Right ventricle myocardium inferior (tissue), 1 donor: ENCODE data around the gene CACNA1F. TPM values are rescaled to one million over a fixed set of nuclear protein-coding genes. Genes with fewer than 3 reads are reported as not detected.

Experiments used
- ATAC-seq: fragments of 200-7000 bp; cut with Tn5 transposase; one replicate; pipeline ENCODE4 v1.9.1; 2020; ENCODE audit warnings: mild to moderate bottlenecking, moderate library complexity
- DNase-seq: peaks from one replicate; pipeline ENCODE4 v3.0.0; 2021; ENCODE audit errors: missing footprints
- intact Hi-C: fragments of 100-400 bp; cut with DNase I; formaldehyde crosslinking; loops from one replicate; pipeline ENCODE4 v1.11.0; 2022
- total RNA-seq: library from RNA; stranded (reverse); fragmentation: NEBNext Ultra II Directional; extraction: Animal tissue kit (Norgen Biotek cat#: 25700); gene quantifications from one replicate; pipeline ENCODE4 v1.2.1, GENCODE V29; 2021
- donor health status: DM: no; HTN: yes; CAD: no; lungs with severe emphysema.

CACNA1F gene
- total RNA-seq, 1 donor from 2014 or later, result not detected

DNA sequence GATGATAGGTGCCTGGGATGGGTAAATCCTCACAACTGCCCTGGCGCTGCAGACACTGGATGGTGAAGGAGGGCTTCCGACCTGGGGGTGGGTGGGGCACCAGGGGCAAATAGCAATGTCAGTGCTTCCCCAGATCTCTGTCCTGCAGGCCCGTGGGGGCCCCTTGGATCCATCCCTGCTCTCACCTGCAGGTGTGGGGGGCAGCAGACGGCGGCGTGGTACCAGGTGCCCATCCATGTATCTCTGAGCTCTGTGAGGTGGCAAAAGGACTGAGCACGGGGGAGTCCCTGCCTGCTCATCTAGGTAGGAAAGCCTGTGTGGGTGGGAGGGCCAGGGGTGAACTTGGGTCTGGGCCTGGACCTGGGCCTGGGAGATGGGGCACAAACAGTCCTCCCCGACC is 26.6 kb downstream of the CACNA1F start:
- no peak for ATAC-seq
- no peak for DNase-seq
- intact Hi-C loops, result no loop called here

- intact Hi-C loops, result no loop called here
- DNase-seq, result no peak
- ATAC-seq, result no peak
These were observed 27.7 kb downstream of the CACNA1F start for GRCh38 chrX:49205443-49205842.

- DNase-seq (no peak), ATAC-seq (no peak)
- intact Hi-C loops, result loop anchor here (5.0 kb wide), 1 partner anchor 63 kb away; the partner anchor contains the start of gene PPP1R3F
These were observed 28.4 kb downstream of the CACNA1F start for GRCh38 chrX:49204709-49205108.

- intact Hi-C loops, result loop anchor here (5.0 kb wide), 1 partner anchor 63 kb away; the partner anchor contains the start of gene PPP1R3F
- no peak for ATAC-seq
- DNase-seq, result no peak
These were observed 29.1 kb downstream of the CACNA1F start for GRCh38 chrX:49204017-49204416.

DNA sequence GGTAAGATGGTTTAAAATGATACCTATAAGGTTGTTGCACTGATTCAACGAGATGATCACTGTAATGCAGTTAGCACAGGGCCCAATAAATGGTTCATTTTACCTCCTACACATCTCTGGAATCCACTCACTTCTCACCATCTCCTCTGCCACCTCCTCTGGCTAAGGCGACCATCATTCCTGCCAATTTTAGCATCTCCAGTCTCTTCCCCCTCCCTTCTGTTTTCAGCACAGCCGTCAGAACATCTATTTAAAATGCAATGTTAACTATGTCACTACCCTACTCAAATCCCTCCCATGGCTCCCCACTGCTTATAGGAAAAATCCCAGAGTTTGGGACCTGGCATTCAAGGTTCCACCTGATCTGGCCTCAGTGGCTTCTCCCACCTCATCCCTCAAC is 29.6 kb downstream of the CACNA1F start:
- intact Hi-C loops, result loop anchor here (5.0 kb wide), 1 partner anchor 64 kb away; the partner anchor contains the start of gene PPP1R3F

DNA sequence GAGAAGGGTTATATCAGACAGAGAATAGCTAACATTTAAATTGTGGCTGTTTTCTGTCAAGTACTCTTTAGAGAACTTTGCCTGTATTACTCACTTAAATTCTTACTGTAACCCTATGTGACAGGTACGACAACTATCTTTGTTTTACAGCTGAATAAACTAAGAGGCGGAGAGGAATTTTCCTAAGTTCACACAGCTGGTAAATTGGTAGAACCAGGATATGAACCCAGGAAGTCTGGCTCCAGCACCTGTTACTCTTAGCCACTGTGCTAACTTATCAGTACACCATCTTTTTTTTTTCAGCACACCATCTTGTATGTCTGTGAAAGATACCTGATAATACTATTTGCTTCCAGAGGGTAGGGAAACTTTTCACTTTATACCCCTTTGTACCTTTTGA is 31.1 kb downstream of the CACNA1F start:
- no peak for ATAC-seq
- intact Hi-C loops, result loop anchor here (5.0 kb wide), 1 partner anchor 65 kb away; the partner anchor contains the start of gene PPP1R3F
- DNase-seq, result no peak

More for the DNA sequence above, 29.6 kb downstream of the CACNA1F start:
- no peak for ATAC-seq
- DNase-seq, result no peak

DNA sequence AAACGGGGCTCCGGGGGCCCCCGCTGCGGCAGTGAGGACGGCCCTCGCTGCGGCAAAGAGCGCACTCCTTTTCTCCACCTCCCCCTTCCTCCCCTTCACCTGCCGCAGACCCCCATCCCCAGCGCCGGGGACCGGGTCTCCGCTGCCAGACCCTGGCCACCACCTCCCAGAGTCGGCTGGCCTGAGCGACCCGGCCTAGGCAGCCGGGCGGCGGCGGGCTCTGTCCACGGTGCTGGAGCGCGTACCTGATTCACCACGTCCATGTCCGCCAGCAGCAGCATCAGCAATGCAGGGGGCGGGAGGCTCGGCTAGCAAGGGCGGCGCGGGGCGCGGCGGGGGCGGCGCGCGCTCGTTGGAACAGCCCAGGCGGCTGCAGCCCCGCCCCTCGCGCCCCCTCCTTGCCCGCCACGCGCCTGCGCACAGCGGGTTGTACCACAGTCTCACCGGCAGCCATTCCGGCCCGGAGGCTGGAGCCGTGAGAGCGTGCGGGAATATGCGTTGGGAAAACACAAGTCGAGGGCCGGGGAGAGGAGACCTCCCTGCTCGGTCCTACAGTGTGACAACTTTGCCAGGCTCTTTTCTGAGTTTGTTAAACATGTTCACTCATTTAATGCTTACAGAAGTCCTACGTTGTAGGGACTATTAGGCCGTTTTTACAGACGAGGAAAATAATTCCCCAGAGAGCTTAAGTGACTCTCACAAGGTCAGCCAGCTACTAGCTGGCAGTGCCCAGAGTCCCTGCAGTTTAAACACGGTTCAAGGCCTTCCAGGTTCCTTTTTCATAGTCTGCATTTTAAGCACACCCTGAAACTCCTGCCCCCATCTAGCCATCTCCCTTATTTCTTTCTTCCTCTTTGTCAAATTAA is 33.0 kb downstream of the CACNA1F start, which contains the start of gene SYP:
Gene SYP, minus strand, starts transcription at position 288 of the 866 bp plus-strand sequence. Its CDS starts 7 bp downstream, at position 281.
- ATAC-seq (peak; percentile 97), DNase-seq (peak; percentile 92)
- intact Hi-C loops, result loop anchor here (5.0 kb wide), 2 partner anchors 32 to 67 kb away; partner anchors contain the start of genes CACNA1F and PPP1R3F

- intact Hi-C loops, result loop anchor here (5.0 kb wide), 1 partner anchor 33 kb away; the partner anchor contains the start of gene CACNA1F
- ATAC-seq, result no peak
These were observed 33.9 kb downstream of the CACNA1F start for GRCh38 chrX:49199315-49199595.

GRCh38 chrX:49198540-49199314 is 34.4 kb downstream of the CACNA1F start:
- no peak for DNase-seq
- intact Hi-C loops, result loop anchor here (5.0 kb wide), 1 partner anchor 34 kb away; the partner anchor contains the start of gene CACNA1F
- ATAC-seq, result no peak

More at GRCh38 chrX:49199315-49199595, 33.9 kb downstream of the CACNA1F start:
- DNase-seq, result no peak

DNA sequence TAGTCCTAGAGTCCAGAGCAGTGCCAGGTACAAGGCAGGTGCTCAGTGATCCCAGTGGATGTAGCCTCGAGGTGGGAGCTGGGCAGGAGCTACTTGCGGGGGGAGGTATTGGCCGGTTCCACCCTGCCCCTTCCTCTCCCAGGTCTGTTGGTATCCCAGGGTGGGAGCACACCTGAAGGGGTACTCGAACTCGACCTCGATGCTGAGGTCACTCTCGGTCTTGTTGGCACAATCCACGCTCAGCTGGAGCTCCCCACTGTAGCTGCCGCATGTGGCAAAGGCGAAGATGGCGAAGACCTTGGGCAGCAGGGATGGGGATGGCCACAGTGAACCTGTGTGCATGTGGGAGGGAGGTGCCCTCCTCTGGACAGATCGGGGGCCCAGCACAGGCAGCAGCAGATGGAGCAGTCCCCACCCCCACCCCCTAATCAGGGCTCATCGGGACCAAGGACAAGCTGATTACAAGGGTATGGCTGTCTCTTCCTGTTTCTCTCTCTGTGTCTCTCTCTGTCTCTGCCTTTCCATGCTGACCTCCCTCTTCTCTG is 35.5 kb downstream of the CACNA1F start:
- DNase-seq, result no peak
- intact Hi-C loops, result loop anchor here (5.0 kb wide), 1 partner anchor 35 kb away; the partner anchor contains the start of gene CACNA1F
- no peak for ATAC-seq

GRCh38 chrX:49193542-49193964 is 39.6 kb downstream of the CACNA1F start:
- intact Hi-C loops, result no loop called here
- no peak for DNase-seq
- ATAC-seq, result no peak

GRCh38 chrX:49192722-49193328 is 40.3 kb downstream of the CACNA1F start:
- DNase-seq, result no peak
- no peak for ATAC-seq
- intact Hi-C loops, result no loop called here

DNA sequence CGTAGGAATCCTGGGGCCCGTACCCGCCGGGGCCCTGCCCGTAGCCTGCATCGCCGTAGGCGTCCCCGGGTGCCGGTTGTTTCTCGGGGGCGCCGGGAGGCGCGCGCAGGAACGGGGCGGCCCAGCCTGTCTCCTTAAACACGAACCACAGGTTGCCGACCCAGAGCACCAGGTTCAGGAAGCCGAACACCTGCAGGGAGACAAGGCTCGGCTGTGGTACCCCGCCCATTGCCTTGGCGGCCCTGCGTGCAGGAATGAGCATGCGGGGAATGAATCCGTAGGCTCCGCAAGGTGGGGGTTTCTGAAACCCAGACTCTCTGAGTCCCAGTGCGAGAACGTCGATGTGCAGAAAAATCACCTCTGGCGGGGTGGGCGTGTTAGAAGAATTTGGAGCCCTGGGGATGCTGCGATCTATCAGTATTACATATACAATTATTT is 41.5 kb downstream of the CACNA1F start:
- ATAC-seq, result no peak
- intact Hi-C loops, result no loop called here
- no peak for DNase-seq

DNA sequence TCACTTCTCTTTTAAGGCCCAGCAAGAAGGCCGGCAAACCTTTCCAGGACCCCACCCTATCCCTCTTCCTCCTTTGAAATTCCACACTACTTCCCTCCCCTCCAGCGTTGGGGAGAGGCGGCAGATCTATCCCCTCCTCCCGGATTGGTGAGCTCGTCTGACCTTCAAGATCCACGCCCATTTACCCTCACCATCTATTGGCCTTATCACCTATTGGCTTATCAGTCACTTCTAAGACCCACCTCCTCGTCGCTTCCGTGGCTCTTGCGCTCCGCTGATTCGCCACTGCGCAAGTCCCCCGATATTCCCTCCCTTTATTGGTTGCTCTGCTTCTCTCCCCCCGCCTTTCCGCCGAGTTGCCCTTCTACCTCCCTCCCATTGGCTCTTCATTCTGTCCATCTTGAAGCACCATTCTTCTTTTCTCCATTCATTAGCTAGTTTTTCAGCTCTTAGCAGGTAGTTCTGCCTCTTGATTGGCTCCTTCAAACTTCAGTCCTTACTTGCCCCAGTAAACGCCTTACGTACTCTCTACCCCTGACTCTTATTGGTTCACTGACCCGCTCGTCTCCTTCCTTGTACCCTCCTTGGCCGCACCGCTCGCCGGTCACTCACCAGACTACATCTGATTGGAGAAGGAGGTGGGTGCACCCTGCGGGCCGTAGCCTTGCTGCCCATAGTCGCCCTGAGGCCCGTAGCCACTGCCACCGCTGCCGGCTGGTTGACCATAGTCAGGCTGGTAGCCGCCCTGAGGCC is 42.1 kb downstream of the CACNA1F start:
- ATAC-seq (peak; percentile 94), DNase-seq (peak; percentile 94)
- intact Hi-C loops, result no loop called here

DNA sequence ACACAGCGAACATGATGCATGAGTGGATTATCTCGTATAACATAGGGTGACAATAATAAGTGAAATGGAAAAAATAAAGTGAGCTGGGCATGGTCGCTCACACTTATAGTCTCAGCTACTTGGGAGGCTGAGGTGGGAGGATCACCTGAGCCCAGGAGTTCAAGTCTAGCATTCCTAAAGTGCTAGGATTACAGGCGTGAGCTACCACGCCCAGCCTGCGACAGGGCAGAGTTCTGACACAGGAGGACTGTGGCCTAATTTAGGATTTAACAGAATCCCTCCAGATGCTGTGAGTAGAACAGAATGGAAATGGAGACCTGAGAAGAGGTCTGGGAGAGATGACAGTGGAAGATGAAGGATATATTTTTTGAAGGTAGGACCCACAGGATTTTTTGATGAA is 43.5 kb downstream of the CACNA1F start:
- intact Hi-C loops, result no loop called here
- ATAC-seq, result no peak
- no peak for DNase-seq

DNA sequence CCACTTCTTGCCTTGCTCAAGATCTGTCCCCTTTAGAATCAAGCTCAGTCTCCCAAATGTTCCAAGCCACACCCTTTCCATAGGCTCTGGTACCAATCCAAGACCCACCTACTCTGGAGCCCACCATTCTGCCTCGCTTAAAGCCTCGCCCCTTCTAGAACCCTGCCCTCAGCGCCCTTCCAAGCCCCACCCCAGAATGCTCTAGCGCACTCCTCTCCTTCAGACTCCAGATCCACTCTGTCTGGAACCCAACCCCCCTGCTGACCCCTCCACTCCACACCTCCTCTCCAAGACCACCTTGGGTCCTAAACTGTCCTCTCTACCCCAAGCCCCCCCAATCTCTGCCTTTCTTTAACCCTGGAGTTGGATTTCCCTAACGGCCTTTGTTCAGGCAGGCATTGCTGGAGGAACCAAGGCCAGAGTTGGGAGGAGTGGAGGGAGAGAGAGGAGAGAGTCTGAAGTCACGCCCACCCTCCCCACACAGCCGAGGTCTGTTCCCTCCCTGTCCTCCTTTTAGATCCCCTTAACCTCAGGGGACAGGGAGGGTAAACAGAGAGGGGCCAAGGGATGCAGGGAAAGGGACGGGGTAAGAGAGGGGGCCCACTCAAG is 44.6 kb downstream of the CACNA1F start:
- intact Hi-C loops, result no loop called here
- DNase-seq (peak; percentile 8), ATAC-seq (no peak)

- ATAC-seq (no peak), DNase-seq (peak; percentile 0)
- intact Hi-C loops, result no loop called here
These were observed 45.6 kb downstream of the CACNA1F start for GRCh38 chrX:49187526-49187925.

GRCh38 chrX:49187028-49187394 is 46.1 kb downstream of the CACNA1F start:
- intact Hi-C loops, result no loop called here
- DNase-seq, result peak; percentile 27

More at GRCh38 chrX:49187028-49187394, 46.1 kb downstream of the CACNA1F start:
- ATAC-seq, result no peak
